GM20000 (cell line): Measurements from ENCODE around the gene ENOX1.

Source experiments
- DNase-seq: peaks from one replicate; pipeline ENCODE4 v3.0.0; 2012; ENCODE audit warnings: low spot score
- TF ChIP-seq, protein P1 (sequence below): IDR thresholded peaks from 2 replicates; pipeline ENCODE4 v1.5.1; 2012; ENCODE audit warnings: mild to moderate bottlenecking, control low read depth; ENCODE audit errors: extremely low read depth, missing control alignments

Gene ENOX1

DNA sequence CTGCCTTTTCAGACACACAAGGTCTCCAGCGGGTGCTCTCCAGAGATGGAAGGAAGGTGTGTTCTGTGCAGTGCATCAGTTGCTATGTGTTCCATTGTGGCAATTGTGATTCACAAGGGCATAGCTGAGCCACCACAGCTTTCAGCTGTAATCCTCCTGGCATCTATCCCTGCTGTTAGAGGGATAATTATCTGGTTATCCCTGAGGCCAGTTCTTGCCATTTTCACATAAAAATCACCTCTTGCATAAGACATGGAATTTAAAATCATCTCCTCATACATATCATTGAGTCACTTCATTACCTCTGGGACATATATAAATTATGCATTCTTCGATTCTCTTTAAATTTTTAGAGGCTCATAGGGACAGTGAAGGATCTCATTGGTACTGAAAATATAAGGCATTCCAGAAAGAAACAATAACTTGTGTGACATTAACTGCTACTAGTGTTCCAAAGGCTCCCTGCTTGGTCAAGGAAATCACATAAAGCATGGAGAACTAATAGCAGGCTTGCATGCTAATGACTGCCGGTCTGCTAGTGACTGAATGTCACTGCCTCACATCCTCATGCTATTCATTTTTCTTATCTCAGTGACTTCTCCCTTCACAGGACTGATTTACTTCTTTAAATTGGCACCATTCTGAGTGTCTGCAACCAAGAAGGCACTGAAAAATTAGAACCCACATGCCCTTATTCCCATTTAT is 214.0 kb downstream of the ENOX1 start:
- no peak for DNase-seq
- TF ChIP-seq, protein P1, sequence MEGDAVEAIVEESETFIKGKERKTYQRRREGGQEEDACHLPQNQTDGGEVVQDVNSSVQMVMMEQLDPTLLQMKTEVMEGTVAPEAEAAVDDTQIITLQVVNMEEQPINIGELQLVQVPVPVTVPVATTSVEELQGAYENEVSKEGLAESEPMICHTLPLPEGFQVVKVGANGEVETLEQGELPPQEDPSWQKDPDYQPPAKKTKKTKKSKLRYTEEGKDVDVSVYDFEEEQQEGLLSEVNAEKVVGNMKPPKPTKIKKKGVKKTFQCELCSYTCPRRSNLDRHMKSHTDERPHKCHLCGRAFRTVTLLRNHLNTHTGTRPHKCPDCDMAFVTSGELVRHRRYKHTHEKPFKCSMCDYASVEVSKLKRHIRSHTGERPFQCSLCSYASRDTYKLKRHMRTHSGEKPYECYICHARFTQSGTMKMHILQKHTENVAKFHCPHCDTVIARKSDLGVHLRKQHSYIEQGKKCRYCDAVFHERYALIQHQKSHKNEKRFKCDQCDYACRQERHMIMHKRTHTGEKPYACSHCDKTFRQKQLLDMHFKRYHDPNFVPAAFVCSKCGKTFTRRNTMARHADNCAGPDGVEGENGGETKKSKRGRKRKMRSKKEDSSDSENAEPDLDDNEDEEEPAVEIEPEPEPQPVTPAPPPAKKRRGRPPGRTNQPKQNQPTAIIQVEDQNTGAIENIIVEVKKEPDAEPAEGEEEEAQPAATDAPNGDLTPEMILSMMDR: no peak

- no peak for DNase-seq
- TF ChIP-seq, protein P1: no peak
Observed at GRCh38 chr13:43569658-43570057, 217.1 kb downstream of the ENOX1 start.

- no peak for DNase-seq
- TF ChIP-seq, protein P1: no peak
Observed at GRCh38 chr13:43567608-43568007, 219.2 kb downstream of the ENOX1 start.

DNA sequence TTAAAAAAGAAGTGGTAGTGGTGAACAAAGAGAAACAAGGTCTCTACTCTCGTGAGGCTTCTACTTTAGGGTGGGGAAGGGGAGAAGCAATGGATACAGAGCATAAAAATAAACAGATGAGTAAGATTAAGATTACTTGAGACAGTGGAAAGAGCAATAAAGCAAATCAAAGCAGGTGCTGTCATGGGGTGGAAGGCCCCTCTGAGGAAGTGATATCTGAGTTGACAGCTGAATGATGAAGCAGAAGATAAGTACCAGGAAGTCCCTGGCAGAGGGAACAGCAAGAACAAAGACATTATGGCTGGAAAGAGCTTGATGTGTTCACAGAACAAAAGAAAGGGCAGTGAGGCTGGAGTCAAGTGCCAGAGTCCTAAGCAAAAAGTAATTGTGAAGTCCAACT is 221.8 kb downstream of the ENOX1 start:
- TF ChIP-seq, protein P1: no peak
- no peak for DNase-seq

- DNase-seq: no peak
- TF ChIP-seq, protein P1: no peak
Observed at GRCh38 chr13:43561081-43561480, 225.7 kb downstream of the ENOX1 start.

- no peak for DNase-seq
- TF ChIP-seq, protein P1: no peak
Observed at GRCh38 chr13:43558939-43559338, 227.8 kb downstream of the ENOX1 start.

GRCh38 chr13:43558326-43558725 is 228.4 kb downstream of the ENOX1 start:
- TF ChIP-seq, protein P1: no peak
- DNase-seq: no peak
